ENCODE measurements around the gene IMMP2L.

GRCh38 chr7:110948280-110948679, 614.0 kb downstream of the IMMP2L start:
- TF ChIP-seq EZH2 (IDR thresholded peaks at IDR 0.05; ENCODE audit: insufficient read depth, poor library complexity, severe bottlenecking) (no peak), EZH2phosphoT487 (IDR thresholded peaks at IDR 0.05; ENCODE audit: insufficient read depth, low read depth) (no peak)

All from GM23248 (cell line).